Measurements from ENCODE around the gene E2F4.
A peak's percentile ranks its signal among the peaks of the same experiment; 100 is the strongest.

Gene E2F4

GRCh38 chr16:67226804-67227566, 35.0 kb downstream of the E2F4 start, which contains the start of gene TMEM208:
TSS of gene TMEM208 (plus strand) at chr16:67227130. CDS start at chr16:67227219, 89 bp downstream.
- H2AFZ ChIP-seq (ENCODE audit: low read length): peak within 1 kb of the TSS; percentile 54
- H3K27me3 ChIP-seq (replicated peaks; ENCODE audit: insufficient read depth, low read length): no peaks in the 10 kb centered on the region
- H3K9ac ChIP-seq (ENCODE audit: low read length): peak within 1 kb of the TSS; percentile 92
- H3K4me3 ChIP-seq (ENCODE audit: low read length): peak within 1 kb of the TSS; percentile 96
- peak within 1 kb of the TSS; percentile 50; the same call in 1 of the 2 replicates for H3K27ac ChIP-seq (ENCODE audit: low read length)
- peak within 1 kb of the TSS; percentile 91 for H3K4me2 ChIP-seq (ENCODE audit: low read depth, low read length)
- no peaks in the 10 kb centered on the region; the same call in 1 of the 2 replicates for H3K36me3 ChIP-seq (replicated peaks; ENCODE audit: insufficient read depth, low read length)
- no peaks in the 10 kb centered on the region for H3K9me2 ChIP-seq (replicated peaks; ENCODE audit: insufficient read depth, low read length)
- no peaks in the 10 kb centered on the region for H4K20me1 ChIP-seq (ENCODE audit: insufficient read depth, low read length)
- no peaks in the 10 kb centered on the region; the same call in 1 of the 2 replicates for H3F3A ChIP-seq (ENCODE audit: insufficient read depth, low read length)
- peaks cover 12% of the 10 kb centered on the region for H3K4me1 ChIP-seq (ENCODE audit: low read length)
- peaks cover 31% of the 10 kb centered on the region for H3K79me2 ChIP-seq (ENCODE audit: low read length)
- no peak for TF ChIP-seq EZH2 (optimal IDR thresholded peaks at IDR 0.05; ENCODE audit: low read depth, low read length)
- peak; percentile 21 for TF ChIP-seq CTCF (IDR thresholded peaks at IDR 0.05; ENCODE audit: low read length)
- TF ChIP-seq EZH2phosphoT487 (IDR thresholded peaks at IDR 0.05; ENCODE audit: low read length): no peak
- DNase-seq: peak; percentile 99
- H3K9me3 ChIP-seq (replicated peaks; ENCODE audit: insufficient read depth, low read length): no peaks in the 10 kb centered on the region

- no peaks in the 10 kb centered on the region; the same call in 1 of the 2 replicates for H3F3A ChIP-seq (ENCODE audit: insufficient read depth, low read length)
- H3K27me3 ChIP-seq (replicated peaks; ENCODE audit: insufficient read depth, low read length): no peaks in the 10 kb centered on the region
- no peaks in the 10 kb centered on the region for H4K20me1 ChIP-seq (ENCODE audit: insufficient read depth, low read length)
- H3K4me3 ChIP-seq (ENCODE audit: low read length): peak overlapping the region; percentile 96
- peaks cover 12% of the 10 kb centered on the region for H3K4me1 ChIP-seq (ENCODE audit: low read length)
- no peak for DNase-seq
- H2AFZ ChIP-seq (ENCODE audit: low read length): peak overlapping the region; percentile 54; the same call in 1 of the 2 replicates
- H3K79me2 ChIP-seq (ENCODE audit: low read length): peaks cover 31% of the 10 kb centered on the region
- H3K9me2 ChIP-seq (replicated peaks; ENCODE audit: insufficient read depth, low read length): no peaks in the 10 kb centered on the region
- H3K9me3 ChIP-seq (replicated peaks; ENCODE audit: insufficient read depth, low read length): no peaks in the 10 kb centered on the region
- peak overlapping the region; percentile 50; the same call in 1 of the 2 replicates for H3K27ac ChIP-seq (ENCODE audit: low read length)
- no peak for TF ChIP-seq CTCF (IDR thresholded peaks at IDR 0.05; ENCODE audit: low read length)
- TF ChIP-seq EZH2phosphoT487 (IDR thresholded peaks at IDR 0.05; ENCODE audit: low read length): no peak
- no peak for TF ChIP-seq EZH2 (optimal IDR thresholded peaks at IDR 0.05; ENCODE audit: low read depth, low read length)
- peak overlapping the region; percentile 91 for H3K4me2 ChIP-seq (ENCODE audit: low read depth, low read length)
- peak overlapping the region; percentile 92 for H3K9ac ChIP-seq (ENCODE audit: low read length)
- H3K36me3 ChIP-seq (replicated peaks; ENCODE audit: insufficient read depth, low read length): no peaks in the 10 kb centered on the region; the same call in 1 of the 2 replicates
Measured at GRCh38 chr16:67227567-67227921, 35.6 kb downstream of the E2F4 start.

GRCh38 chr16:67228034-67228785, 36.3 kb downstream of the E2F4 start:
- no peaks in the 10 kb centered on the region for H4K20me1 ChIP-seq (ENCODE audit: insufficient read depth, low read length)
- no peaks in the 10 kb centered on the region for H3K9me2 ChIP-seq (replicated peaks; ENCODE audit: insufficient read depth, low read length)
- H3K79me2 ChIP-seq (ENCODE audit: low read length): peaks cover 31% of the 10 kb centered on the region
- no peak overlapping the region for H3K27ac ChIP-seq (ENCODE audit: low read length)
- no peaks in the 10 kb centered on the region for H3K27me3 ChIP-seq (replicated peaks; ENCODE audit: insufficient read depth, low read length)
- peak overlapping the region; percentile 91 for H3K4me2 ChIP-seq (ENCODE audit: low read depth, low read length)
- H3K4me1 ChIP-seq (ENCODE audit: low read length): peaks cover 12% of the 10 kb centered on the region
- no peak for TF ChIP-seq EZH2phosphoT487 (IDR thresholded peaks at IDR 0.05; ENCODE audit: low read length)
- no peak for TF ChIP-seq CTCF (IDR thresholded peaks at IDR 0.05; ENCODE audit: low read length)
- peak overlapping the region; percentile 92 for H3K9ac ChIP-seq (ENCODE audit: low read length)
- H3K4me3 ChIP-seq (ENCODE audit: low read length): peak overlapping the region; percentile 96
- H3K36me3 ChIP-seq (replicated peaks; ENCODE audit: insufficient read depth, low read length): no peaks in the 10 kb centered on the region; the same call in 1 of the 2 replicates
- H2AFZ ChIP-seq (ENCODE audit: low read length): no peak overlapping the region
- DNase-seq: no peak
- no peaks in the 10 kb centered on the region; the same call in 1 of the 2 replicates for H3F3A ChIP-seq (ENCODE audit: insufficient read depth, low read length)
- no peaks in the 10 kb centered on the region for H3K9me3 ChIP-seq (replicated peaks; ENCODE audit: insufficient read depth, low read length)

Data from MM.1S (cell line).